CD4-positive, alpha-beta T cell treated with Interleukin-12 subunit alpha and Interleukin-12 subunit beta, for 1 hour (primary cell): ENCODE data around the gene SLC25A43.
"Not testable (repeated sequence)": the region's sequence is repeated elsewhere in the genome, so short reads cannot be mapped to it uniquely, and the experiment has no call there.

Source experiments
- DNase-seq: peaks from one replicate; pipeline ENCODE4 v3.0.0-alpha.2; 2020

Gene SLC25A43

DNA sequence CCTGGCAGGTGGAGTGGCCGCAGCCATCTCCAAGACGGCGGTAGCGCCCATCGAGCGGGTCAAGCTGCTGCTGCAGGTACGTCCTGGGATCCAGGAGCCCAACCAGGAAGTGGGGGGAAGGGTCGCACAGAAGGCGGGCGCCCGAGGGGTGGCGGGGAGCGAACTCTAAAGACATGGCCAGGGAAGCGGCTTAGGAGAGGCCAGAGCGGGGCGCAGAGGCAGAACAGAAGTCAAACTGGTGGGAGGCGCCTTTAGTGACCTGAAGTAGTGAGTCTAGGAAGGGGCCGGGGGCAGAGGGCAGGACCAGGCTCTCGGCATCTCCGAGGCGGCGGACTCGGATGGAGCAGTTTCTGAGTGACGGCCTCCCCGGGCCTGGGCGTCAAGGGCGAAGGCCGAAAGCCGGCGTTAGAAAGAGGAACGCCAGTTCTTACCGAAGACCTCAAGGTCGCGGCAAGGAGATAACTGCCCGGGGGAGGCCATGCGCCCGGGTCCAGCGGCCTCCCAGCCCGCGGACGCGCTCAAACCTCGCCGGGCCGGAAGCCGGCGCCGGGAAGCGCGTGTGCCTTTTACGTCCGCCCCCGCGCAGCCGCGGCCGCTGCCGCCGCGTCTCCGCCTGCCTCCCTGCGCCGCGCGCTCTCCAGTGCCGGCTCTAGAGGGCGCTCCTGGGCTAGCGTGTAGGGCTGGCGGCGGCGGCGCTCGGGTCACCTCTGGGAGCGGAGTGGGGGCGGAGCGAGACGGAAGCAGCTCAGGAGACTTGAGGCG is 69.6 kb downstream of the SLC25A43 start:
- DNase-seq, result peak; percentile 89

GRCh38 chrX:119469313-119469635 is 70.1 kb downstream of the SLC25A43 start:
- DNase-seq, result no peak

DNA sequence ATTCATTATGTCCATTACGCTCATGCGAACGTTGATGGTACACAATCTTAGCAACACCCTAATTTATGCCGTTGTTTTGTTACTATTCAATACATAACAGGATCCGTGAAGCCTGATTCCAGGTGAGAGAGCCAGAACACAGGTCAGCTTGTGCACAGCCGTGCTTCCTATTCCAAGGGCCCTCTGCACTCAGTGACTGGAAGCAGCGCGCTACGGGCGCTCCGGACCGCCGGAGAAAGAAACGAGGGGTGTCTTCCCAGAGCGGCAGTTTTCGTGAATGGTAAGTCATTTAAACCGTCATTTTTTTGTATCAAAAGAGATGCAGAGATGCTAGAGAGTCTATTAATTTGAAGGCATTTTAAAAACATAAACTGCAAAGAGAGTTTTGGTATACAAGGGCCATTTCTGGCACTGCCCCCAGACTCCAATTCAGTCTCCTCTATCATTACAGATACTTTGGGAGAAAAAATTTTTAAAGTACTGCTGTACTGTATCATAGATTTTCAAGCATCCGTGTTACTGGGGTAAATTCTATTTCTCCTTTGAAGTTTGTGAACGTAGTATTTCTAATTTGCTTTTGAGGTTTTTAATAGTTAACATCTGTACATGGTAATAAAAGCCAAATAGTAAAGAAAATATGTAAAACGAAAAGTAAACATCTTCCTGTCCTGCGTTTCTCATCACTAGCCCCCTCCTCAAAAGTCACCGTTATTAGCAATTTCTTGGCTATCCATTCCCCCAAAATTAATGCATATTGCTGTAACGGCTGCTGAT is 75.7 kb downstream of the SLC25A43 start:
- DNase-seq, result no peak

DNA sequence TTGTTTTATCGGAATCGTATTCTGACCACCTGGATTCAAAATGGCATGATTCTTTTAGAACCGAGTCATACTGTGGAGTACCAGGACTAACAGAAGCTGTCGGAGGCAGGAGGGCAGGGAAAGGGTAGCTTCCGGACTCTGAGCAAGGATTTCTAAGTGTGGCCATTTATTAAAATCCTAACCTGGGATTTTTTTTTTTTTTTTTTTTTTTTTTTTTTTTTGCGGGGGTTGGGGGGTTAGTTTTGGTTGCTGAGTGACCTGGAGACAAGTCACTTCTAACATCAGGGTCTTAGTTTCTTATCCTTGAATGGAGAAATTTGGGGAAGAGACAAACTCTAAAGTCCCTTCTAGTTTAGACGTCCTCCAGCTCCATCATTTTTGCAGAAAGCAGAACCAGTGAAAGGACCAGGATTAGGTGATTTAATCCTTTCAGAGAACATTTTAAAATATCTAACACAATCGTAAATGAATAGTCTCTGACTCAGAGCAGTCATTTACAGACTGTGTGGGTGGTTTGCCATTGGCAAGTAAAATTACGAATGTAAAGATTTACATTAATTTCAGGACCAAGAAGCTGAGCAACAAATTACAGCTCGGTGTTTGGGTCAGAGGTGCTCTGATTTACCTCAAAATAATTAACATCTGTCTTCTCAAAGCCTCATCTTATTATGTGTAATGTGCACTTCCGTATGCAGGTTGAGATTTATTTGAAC is 76.4 kb downstream of the SLC25A43 start:
- no peak for DNase-seq

- DNase-seq, result no peak
Measured at GRCh38 chrX:119477812-119478232, 78.7 kb downstream of the SLC25A43 start.

DNA sequence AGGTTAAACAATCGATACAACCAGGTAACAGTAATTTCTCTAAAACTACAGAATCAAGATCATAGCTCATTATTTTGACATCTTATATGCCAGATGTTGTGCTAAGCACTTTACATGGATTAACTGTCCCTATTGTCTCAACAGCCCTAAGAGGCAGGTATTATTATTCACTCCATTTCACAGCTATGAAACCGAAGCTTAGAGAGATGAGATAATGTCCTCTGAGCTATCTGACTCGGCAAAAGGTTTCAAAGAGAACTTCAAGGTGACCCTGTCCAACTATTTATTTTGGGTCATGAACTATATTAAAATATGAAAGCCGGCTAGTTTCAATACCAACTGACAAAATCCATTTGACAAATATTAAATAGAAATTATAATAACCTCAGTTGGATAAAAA is 79.4 kb downstream of the SLC25A43 start:
- DNase-seq, result no peak

- DNase-seq, result no peak
Measured at GRCh38 chrX:119479845-119480244, 80.7 kb downstream of the SLC25A43 start.

DNA sequence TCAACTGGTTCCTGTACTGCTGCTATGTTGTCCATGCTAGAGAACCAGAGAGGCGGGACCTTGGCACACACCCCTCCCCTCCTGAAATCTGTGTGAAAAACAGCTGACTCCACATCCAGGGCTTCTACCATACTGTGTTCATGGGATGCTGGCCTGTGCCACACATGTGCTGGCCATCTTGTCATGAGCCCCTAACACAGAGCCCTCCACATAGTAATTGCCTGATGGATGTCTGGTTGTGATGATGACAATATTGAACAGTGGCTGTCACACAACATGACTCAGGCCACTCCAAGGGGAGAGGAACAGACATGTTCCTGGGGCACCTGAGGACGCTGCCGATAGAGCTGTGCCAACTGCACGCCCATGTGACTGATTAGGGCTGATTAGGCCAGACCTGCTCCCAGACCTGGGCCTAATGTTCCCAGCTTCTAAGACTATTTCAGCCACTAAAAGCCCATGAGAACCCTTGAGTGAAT is 82.2 kb downstream of the SLC25A43 start:
- DNase-seq, result no peak

GRCh38 chrX:119482041-119482440 is 82.9 kb downstream of the SLC25A43 start:
- DNase-seq, result no peak

GRCh38 chrX:119482481-119483480 is 83.6 kb downstream of the SLC25A43 start:
- DNase-seq, result peak; percentile 69

DNA sequence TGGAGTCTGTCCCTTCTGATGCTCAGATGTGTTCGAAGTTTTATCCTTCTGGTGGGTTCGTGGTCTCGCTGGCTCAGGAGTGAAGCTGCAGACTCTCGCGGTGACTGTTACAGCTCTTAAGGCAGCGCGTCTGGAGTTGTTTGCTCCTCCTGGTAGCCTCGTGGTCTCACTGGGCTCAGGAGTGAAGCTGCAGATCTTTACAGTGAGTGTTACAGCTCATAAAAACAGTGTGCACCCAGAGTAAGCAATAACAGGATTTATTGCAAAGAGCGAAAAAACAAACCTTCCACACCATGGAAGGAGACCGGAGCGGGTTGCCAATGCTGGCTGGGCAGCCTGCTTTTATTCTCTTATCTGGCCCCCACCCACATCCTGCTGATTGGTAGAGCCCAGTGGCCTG is 87.6 kb downstream of the SLC25A43 start:
- no peak for DNase-seq

DNA sequence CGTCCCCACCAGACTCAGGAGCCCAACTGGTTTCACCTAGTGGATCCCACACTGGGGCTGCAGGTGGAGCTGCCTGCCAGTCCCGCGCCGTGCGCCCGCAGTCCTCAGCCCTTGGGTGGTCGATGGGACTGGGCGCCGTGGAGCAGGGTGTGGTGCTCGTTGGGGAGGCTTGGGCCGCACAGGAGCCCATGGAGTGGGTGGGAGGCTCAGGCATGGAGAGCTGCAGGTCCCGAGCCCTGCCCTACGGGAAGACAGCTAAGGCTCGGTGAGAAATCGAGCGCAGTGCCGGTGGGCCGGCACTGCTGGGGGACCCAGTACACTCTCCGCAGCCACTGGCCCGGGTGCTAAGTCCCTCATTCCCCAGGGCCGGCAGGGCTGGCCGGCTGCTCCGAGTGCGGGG is 88.6 kb downstream of the SLC25A43 start:
- DNase-seq, result not testable (repeated sequence)

DNA sequence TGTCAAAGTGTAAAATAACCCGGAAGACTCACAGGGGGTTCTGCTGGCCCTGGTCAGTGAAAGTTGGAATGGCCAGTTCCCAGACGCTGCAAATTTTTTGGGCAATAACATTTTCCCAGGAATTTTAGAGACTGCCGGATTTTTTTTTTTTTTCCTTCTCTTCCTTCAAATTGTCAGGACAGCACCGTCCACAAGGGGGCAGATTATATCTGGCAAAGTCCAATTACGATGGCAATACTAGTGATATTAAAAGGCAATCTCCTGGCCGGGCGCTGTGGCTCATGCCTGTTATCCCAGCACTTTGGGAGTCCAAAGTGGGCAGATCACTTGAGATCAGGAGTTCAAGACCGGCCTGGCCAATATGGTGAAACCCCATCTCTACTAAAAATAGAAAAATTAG is 89.6 kb downstream of the SLC25A43 start:
- DNase-seq, result peak; percentile 46

GRCh38 chrX:119489212-119490074 is 90.3 kb downstream of the SLC25A43 start:
- no peak for DNase-seq

DNA sequence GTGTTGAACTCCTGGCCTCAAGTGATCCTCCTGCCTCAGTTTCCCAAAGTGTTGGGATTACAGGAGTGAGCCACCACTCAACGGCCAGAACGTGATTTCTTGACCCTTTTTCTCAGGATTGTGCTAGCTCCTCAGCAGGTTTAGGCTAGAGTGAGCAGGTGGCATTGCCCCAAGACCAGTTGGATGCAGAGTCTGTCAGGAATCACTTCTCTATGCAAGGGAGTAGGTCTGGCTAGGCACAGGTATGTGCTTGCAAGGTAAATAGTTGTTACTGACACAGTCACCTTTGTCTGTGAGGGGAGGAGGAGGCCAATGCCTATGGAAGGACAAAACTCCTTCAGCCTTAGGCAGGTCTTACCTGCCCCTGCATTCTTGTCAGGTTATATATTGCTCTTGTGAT is 93.3 kb downstream of the SLC25A43 start:
- no peak for DNase-seq

GRCh38 chrX:119493851-119494495 is 94.8 kb downstream of the SLC25A43 start:
- DNase-seq, result not testable (repeated sequence)

DNA sequence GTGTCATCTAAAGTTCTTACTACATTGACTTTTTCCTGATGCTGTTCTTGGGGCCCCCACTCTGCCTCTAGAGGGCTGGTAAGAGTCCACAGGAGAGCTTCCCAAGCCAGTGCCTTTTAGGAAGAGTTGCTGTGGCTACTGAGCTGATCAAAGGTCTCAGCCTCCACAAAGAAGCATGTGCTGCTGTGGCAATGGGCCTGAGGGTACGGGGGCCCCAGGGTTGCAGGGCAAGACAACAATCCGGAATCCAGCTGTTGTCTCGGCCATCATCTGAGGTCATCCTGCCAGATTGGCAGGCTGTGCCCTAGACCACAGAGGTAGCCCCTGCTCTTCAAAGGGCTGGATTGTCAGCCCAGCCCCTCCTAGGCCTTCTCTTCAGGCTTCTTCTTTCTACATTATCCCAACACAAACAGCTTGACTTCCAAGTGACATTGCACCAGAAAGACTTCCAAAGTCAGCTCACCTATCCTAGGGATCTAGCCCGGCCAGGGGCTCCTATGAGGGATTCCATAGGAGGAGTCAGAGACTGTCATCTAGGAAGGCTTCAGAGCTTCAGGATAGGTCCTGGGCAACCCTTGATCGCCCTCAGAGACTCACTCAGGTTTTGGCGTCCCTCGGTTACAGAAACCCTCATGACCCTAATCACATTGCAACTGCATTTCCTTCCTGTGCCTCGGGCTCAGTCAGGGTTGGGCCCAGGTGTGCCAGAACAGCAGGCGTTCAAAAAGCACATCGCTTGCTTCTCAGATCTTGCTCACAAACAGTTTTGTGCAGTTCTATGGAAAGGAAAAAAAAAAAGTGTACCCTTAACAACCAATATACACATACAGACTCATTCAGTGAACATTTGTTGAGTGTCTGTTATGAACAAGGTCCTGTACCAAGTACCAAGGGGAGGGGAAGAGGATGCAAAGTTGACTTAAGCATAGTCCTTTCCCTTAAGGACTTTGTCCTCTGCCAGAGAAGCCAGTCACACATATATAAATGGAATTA is 96.9 kb downstream of the SLC25A43 start:
- DNase-seq, result peak; percentile 8

DNA sequence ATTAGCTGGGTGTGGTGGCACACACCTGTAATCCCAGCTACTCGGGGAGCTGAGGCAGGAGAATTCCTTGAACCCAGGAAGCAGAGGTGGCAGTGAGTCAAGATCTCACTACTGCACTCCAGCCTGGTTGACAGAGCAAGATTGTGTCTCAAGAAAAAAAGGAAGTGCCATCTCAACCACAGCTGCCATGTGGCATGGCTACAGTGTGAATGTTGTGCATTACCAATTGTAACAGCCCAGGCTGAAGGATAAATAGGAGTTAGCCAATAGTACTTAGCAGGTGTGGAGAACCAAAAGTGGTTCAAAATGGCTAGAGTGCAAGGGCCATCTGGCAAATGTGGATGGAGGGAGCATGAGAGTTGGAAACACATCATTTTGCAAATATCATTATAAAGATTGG is 98.0 kb downstream of the SLC25A43 start:
- DNase-seq, result no peak

DNA sequence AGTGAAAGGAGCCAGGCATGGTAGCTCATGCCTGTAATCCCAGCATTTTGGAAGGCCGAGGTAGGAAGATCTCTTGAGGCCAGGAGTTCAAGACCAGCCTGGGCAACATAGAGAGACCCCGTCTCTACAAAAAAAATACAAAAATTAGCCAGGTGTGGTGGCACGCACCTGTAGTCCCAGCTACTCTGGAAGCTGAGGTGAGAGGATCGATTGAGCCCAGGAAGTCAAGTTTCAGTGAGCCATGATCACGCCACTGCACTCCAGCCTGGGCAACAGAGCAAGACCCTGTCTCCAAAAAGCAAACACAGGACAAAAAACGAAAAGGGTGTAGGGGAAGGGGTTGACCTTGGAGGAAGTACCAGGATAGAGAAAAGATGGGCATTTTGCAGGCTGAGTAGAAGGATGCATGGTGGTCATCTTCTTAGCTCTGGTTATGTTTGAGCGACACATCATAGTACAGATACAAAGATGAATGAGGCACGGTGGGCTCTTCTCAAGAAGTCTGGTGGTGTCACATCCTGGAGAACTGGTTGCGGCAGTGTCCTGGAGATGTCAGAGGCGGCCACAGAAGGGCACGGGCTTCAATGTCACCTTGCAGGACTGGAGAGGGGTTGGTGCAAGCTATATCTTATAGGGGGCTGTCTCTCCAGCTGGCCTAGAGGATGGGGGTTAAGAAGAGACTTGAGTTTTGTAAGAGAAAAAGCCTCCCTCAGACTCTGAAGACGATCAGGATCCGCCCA is 101.1 kb downstream of the SLC25A43 start:
- no peak for DNase-seq
